ENCODE data around the gene MT1B. TPM values are rescaled to one million over a fixed set of nuclear protein-coding genes. Genes with fewer than 3 reads are reported as not detected.

MT1B gene
- total RNA-seq, 1 experiment from 2014 or later: not detected

DNA sequence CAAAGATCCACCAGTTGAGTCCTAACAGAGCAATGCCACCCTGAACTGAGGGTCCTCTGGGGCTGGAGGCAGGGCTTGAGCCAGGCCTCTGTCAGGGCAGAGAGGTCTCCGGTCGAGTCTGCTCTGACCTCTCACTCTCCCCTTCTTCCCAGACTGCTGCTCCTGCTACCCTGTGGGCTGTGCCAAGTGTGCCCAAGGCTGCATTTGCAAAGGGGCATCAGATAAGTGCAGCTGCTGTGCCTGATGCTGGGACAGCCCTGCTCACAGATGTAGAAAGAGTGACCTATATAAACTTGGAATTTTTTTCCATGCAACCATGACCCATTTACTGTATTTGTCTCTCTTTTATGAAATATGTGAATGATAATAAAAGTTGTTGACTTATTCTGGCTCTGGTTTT is 2.4 kb upstream of the MT1B start:
- Histone ChIP-seq H2BK20ac (ENCODE audit: low read depth, low read length, poor library complexity, severe bottlenecking) (no peak overlapping the region), H3K9me3 (ENCODE audit: control insufficient read depth, low read depth, low read length) (no peaks in the 10 kb centered on the region), H2BK5ac (ENCODE audit: insufficient read length, low read length) (no peak overlapping the region), H3K4me2 (ENCODE audit: insufficient read depth, insufficient read length, low read length) (no peak overlapping the region), H4K91ac (ENCODE audit: insufficient read length, low read depth, low read length) (no peak overlapping the region), H2AK5ac (ENCODE audit: insufficient read length, low read length) (no peak overlapping the region), H3K23me2 (ENCODE audit: insufficient read length, low read depth, low read length, poor library complexity, severe bottlenecking) (no peaks in the 10 kb centered on the region), H3K14ac (ENCODE audit: insufficient read depth, low read length) (no peak overlapping the region), H4K20me1 (ENCODE audit: control insufficient read depth, insufficient read depth, insufficient read length) (no peaks in the 10 kb centered on the region), H3K23ac (ENCODE audit: insufficient read length, low read depth, low read length) (no peak overlapping the region), H3K79me1 (ENCODE audit: insufficient read depth, low read depth, low read length, poor library complexity, severe bottlenecking) (no peaks in the 10 kb centered on the region), H3K4ac (ENCODE audit: low read depth, low read length) (no peak overlapping the region), H2BK15ac (ENCODE audit: low read depth, low read length) (no peak overlapping the region), H2BK120ac (ENCODE audit: low read depth, low read length, poor library complexity, severe bottlenecking) (no peak overlapping the region), H3K27ac (ENCODE audit: insufficient read length, low read depth, low read length) (no peak overlapping the region), H3K56ac (ENCODE audit: insufficient read length, low read depth, low read length) (no peak overlapping the region), H3T11ph (ENCODE audit: low read length) (no peak overlapping the region), H3K4me1 (ENCODE audit: insufficient read depth, low read length) (no peaks in the 10 kb centered on the region), H3K27me3 (ENCODE audit: insufficient read depth, low read length) (peaks cover 30% of the 10 kb centered on the region; the same call in 1 of the 2 replicates), H4K5ac (ENCODE audit: insufficient read length, low read depth, low read length) (no peak overlapping the region), H3K79me2 (ENCODE audit: insufficient read depth, low read length) (no peaks in the 10 kb centered on the region), H3K18ac (ENCODE audit: insufficient read length, low read depth, low read length) (no peak overlapping the region), H4K8ac (replicated peaks; ENCODE audit: insufficient read length, low read depth, low read length) (no peak overlapping the region), H2BK12ac (ENCODE audit: insufficient read length, low read depth, low read length) (no peak overlapping the region), H3K9ac (ENCODE audit: extremely low read depth, insufficient read length, low read length) (no peak overlapping the region), H2AFZ (ENCODE audit: low read length) (no peak overlapping the region)
- DNase-seq: no peak
- H3K4me3 Mint-ChIP-seq: no peak overlapping the region
- peaks cover 2 to 13% of the 10 kb centered on the region in 2 experiments; a peak in 2 of 4 replicates for H3K4me1 Mint-ChIP-seq
- WGBS (ENCODE audit: extremely low coverage, insufficient read length, low lambda C conversion rate): no CpG with 5 or more reads among the region's 2 CpGs
- H3K27ac Mint-ChIP-seq: no peak overlapping the region
- H3K9me3 Mint-ChIP-seq: no peaks in the 10 kb centered on the region
- no peaks in the 10 kb centered on the region for H3K36me3 Mint-ChIP-seq (ENCODE audit: insufficient read depth in 1 of 3, low read depth in 3 of 3)
- TF ChIP-seq, protein P1, sequence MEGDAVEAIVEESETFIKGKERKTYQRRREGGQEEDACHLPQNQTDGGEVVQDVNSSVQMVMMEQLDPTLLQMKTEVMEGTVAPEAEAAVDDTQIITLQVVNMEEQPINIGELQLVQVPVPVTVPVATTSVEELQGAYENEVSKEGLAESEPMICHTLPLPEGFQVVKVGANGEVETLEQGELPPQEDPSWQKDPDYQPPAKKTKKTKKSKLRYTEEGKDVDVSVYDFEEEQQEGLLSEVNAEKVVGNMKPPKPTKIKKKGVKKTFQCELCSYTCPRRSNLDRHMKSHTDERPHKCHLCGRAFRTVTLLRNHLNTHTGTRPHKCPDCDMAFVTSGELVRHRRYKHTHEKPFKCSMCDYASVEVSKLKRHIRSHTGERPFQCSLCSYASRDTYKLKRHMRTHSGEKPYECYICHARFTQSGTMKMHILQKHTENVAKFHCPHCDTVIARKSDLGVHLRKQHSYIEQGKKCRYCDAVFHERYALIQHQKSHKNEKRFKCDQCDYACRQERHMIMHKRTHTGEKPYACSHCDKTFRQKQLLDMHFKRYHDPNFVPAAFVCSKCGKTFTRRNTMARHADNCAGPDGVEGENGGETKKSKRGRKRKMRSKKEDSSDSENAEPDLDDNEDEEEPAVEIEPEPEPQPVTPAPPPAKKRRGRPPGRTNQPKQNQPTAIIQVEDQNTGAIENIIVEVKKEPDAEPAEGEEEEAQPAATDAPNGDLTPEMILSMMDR (conservative IDR thresholded peaks at IDR 0.05): no peak
- peaks cover 92% of the 10 kb centered on the region for H3K27me3 Mint-ChIP-seq (ENCODE audit: low read depth)

Measured in H9 (cell line).